Calu3 (cell line): ENCODE results near the gene CFAP20DC. TPM values are rescaled to one million over a fixed set of nuclear protein-coding genes. Genes with fewer than 3 reads are reported as not detected.

Source experiments
- BruUV-seq: library from RNA; stranded (reverse); fragments of 400-500 nt; replicated peaks from 2 replicates; lab custom pipeline; 2021; lab: Mats Ljungman, UMichigan
- CTCF ChIA-PET: fragments of 300-600 bp; sonication (Branson Sonifier 250); formaldehyde crosslinking; loops from one replicate; lab custom pipeline; 2022; ENCODE audit warnings: antibody characterized with exemption; lab: Charles Lee
- DNase-seq: peaks from one replicate; pipeline ENCODE4 v3.0.0; 2022
- H3K27ac Mint-ChIP-seq: one replicate; pipeline ENCODE4 v1.8.0; 2022; ENCODE audit warnings: mixed read lengths; ENCODE audit not compliant: unreplicated experiment
- H3K27me3 Mint-ChIP-seq: one replicate; pipeline ENCODE4 v1.8.0; 2022; ENCODE audit warnings: mixed read lengths; ENCODE audit not compliant: unreplicated experiment
- H3K36me3 Mint-ChIP-seq: one replicate; pipeline ENCODE4 v1.8.0; 2022; ENCODE audit warnings: mild to moderate bottlenecking, moderate library complexity, mixed read lengths; ENCODE audit not compliant: insufficient read depth, unreplicated experiment
- H3K4me1 Mint-ChIP-seq: one replicate; pipeline ENCODE4 v1.8.0; 2022; ENCODE audit warnings: mild to moderate bottlenecking, low read depth, mixed read lengths; ENCODE audit not compliant: unreplicated experiment
- H3K4me3 Mint-ChIP-seq: one replicate; pipeline ENCODE4 v1.8.0; 2022; ENCODE audit warnings: mild to moderate bottlenecking, low read depth, moderate library complexity, mixed read lengths; ENCODE audit not compliant: unreplicated experiment
- H3K9me3 Mint-ChIP-seq: one replicate; pipeline ENCODE4 v1.8.0; 2022; ENCODE audit warnings: low read depth, mixed read lengths; ENCODE audit not compliant: unreplicated experiment
- CTCF ChIP-seq: fragments of 200-600 bp; IDR thresholded peaks from one replicate; pipeline ENCODE4 v1.8.0; 2022; ENCODE audit warnings: antibody characterized with exemption; ENCODE audit not compliant: unreplicated experiment
- intact Hi-C: fragments of 100-400 bp; cut with micrococcal nuclease; formaldehyde crosslinking; loops from one replicate; pipeline ENCODE4 v1.10.0; 2022; ENCODE audit not compliant: unreplicated experiment
- total RNA-seq: library from RNA; stranded (reverse); gene quantifications from 2 replicates; pipeline ENCODE4 v1.2.3, GENCODE V29; 2022

The CFAP20DC gene
- total RNA-seq, 1 experiment from 2014 or later = 5.8 TPM

- Mint-ChIP-seq H3K4me1 (no peaks in the 10 kb centered on the region), H3K9me3 (peaks cover 9% of the 10 kb centered on the region), H3K36me3 (no peaks in the 10 kb centered on the region), H3K4me3 (no peak overlapping the region), H3K27me3 (no peaks in the 10 kb centered on the region), H3K27ac (no peak overlapping the region)
- no peak for DNase-seq
- intact Hi-C loops = no loop called here
- CTCF ChIA-PET = no interaction called here
- no peak for TF ChIP-seq CTCF
- no TSS peak for BruUV-seq
Measured at GRCh38 chr3:58693940-58694850, 355.6 kb downstream of the CFAP20DC start.

GRCh38 chr3:58692484-58692883, 357.3 kb downstream of the CFAP20DC start:
- no TSS peak for BruUV-seq
- Mint-ChIP-seq H3K36me3 (no peaks in the 10 kb centered on the region), H3K27me3 (no peaks in the 10 kb centered on the region), H3K9me3 (peaks cover 7% of the 10 kb centered on the region), H3K4me3 (no peak overlapping the region), H3K4me1 (no peaks in the 10 kb centered on the region), H3K27ac (no peak overlapping the region)
- no peak for DNase-seq
- intact Hi-C loops = no loop called here
- TF ChIP-seq CTCF = no peak
- CTCF ChIA-PET = no interaction called here
